Esophagus squamous epithelium (tissue), 4 donors: ENCODE results near the gene KLF15.

ENCODE experiments used
- POLR2A ChIP-seq, 4 donors: fragments of 450-650 bp; IDR thresholded peaks; one replicate each; pipeline ENCODE4 v1.6.1; 2017; ENCODE audit warnings: antibody characterized with exemption in 4 of 4, mild to moderate bottlenecking in 4 of 4, moderate library complexity in 3 of 4
- TF ChIP-seq, protein P1 (sequence below), 6 experiments: fragments of 450-650 bp in 4 of 6; fragments of 200-600 bp in 2 of 6; sonication (generic) in 2 of 6; IDR thresholded peaks; one replicate each; pipeline ENCODE4 v1.5.1; 2016 to 2019; ENCODE audit warnings: antibody characterized with exemption in 6 of 6, mild to moderate bottlenecking in 4 of 6, moderate library complexity in 4 of 6

DNA sequence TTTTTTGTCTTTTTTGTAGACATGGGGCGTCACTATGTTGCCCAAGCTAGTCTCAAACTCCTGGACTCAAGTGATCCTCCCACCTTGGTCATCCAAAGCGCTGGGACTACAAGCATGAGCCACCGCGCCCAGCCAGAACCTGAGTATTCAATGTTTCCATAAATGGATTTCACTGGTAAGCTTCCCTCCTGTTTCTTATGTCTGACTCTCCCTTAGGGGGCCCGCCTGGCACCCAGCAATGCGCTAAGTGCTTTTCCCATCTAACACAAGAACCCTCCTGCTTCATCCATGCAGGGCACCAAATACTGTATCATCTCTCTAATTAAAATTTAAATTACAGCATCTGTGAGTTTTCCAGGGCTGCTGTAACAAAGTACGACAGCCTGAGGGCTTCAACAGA is 44.9 kb downstream of the KLF15 start:
- TF ChIP-seq, protein P1, sequence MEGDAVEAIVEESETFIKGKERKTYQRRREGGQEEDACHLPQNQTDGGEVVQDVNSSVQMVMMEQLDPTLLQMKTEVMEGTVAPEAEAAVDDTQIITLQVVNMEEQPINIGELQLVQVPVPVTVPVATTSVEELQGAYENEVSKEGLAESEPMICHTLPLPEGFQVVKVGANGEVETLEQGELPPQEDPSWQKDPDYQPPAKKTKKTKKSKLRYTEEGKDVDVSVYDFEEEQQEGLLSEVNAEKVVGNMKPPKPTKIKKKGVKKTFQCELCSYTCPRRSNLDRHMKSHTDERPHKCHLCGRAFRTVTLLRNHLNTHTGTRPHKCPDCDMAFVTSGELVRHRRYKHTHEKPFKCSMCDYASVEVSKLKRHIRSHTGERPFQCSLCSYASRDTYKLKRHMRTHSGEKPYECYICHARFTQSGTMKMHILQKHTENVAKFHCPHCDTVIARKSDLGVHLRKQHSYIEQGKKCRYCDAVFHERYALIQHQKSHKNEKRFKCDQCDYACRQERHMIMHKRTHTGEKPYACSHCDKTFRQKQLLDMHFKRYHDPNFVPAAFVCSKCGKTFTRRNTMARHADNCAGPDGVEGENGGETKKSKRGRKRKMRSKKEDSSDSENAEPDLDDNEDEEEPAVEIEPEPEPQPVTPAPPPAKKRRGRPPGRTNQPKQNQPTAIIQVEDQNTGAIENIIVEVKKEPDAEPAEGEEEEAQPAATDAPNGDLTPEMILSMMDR (IDR thresholded peaks at IDR 0.05): no peak
- TF ChIP-seq POLR2A (IDR thresholded peaks at IDR 0.05): no peak
